ENCODE results near the gene RBMS1.

DNA sequence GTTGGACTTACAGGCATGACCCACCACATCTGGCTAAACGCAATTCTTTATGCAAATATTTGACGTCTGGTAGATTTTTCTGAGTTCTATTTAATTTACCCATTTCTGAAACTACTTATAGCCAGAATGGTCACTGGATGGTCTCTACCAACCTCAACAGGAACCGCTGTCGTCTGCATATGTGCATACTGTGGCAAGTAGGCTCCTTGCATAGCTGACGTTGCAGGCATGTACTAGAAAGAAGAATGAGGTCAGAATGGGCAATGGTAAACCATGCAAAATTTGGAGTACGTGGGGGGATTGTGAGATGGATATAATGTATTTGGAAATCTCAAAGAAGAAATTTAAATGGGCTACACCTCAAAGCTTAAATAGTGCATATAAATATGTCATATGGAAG lies 216.5 kb downstream of the RBMS1 start:
- TF ChIP-seq, protein P1, sequence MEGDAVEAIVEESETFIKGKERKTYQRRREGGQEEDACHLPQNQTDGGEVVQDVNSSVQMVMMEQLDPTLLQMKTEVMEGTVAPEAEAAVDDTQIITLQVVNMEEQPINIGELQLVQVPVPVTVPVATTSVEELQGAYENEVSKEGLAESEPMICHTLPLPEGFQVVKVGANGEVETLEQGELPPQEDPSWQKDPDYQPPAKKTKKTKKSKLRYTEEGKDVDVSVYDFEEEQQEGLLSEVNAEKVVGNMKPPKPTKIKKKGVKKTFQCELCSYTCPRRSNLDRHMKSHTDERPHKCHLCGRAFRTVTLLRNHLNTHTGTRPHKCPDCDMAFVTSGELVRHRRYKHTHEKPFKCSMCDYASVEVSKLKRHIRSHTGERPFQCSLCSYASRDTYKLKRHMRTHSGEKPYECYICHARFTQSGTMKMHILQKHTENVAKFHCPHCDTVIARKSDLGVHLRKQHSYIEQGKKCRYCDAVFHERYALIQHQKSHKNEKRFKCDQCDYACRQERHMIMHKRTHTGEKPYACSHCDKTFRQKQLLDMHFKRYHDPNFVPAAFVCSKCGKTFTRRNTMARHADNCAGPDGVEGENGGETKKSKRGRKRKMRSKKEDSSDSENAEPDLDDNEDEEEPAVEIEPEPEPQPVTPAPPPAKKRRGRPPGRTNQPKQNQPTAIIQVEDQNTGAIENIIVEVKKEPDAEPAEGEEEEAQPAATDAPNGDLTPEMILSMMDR (IDR thresholded peaks at IDR 0.05), result no peak
- TF ChIP-seq CEBPB (IDR thresholded peaks at IDR 0.05), result no peak
- no peak for TF ChIP-seq TP53 (CRISPR knock-in tag; IDR thresholded peaks at IDR 0.05)
- TF ChIP-seq JUN (IDR thresholded peaks at IDR 0.05), result no peak
- no peak for TF ChIP-seq ESRRA (IDR thresholded peaks at IDR 0.05; ENCODE audit: borderline replicate concordance, low read length)
- TF ChIP-seq RAD21 (conservative IDR thresholded peaks at IDR 0.05 in 1 of 2, IDR thresholded peaks at IDR 0.05 in 1 of 2), result no peak
- TF ChIP-seq, protein P2, sequence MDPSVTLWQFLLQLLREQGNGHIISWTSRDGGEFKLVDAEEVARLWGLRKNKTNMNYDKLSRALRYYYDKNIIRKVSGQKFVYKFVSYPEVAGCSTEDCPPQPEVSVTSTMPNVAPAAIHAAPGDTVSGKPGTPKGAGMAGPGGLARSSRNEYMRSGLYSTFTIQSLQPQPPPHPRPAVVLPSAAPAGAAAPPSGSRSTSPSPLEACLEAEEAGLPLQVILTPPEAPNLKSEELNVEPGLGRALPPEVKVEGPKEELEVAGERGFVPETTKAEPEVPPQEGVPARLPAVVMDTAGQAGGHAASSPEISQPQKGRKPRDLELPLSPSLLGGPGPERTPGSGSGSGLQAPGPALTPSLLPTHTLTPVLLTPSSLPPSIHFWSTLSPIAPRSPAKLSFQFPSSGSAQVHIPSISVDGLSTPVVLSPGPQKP (IDR thresholded peaks at IDR 0.05; ENCODE audit: low read depth, low read length), result no peak
- TF ChIP-seq NFE2L2 (conservative IDR thresholded peaks at IDR 0.05; ENCODE audit: low read length), result no peak
- TF ChIP-seq CHD2 (IDR thresholded peaks at IDR 0.05; ENCODE audit: low read length, partially characterized antibody), result no peak
